Mucosa of gallbladder (tissue), 1 donor: ENCODE measurements around the gene C6orf15. TPM values are rescaled to one million over a fixed set of nuclear protein-coding genes. Genes with fewer than 3 reads are reported as not detected.

Experiments used
- DNase-seq: peaks from one replicate; pipeline ENCODE4 v3.0.0-alpha.2; 2020; ENCODE audit warnings: low spot score
- total RNA-seq: library from RNA; stranded (reverse); gene quantifications from one replicate; pipeline ENCODE4 v1.2.1, GENCODE V29; 2021
- donor health status: DM: no; HTN: no; CAD: no.

C6orf15 gene
- not detected for total RNA-seq

DNA sequence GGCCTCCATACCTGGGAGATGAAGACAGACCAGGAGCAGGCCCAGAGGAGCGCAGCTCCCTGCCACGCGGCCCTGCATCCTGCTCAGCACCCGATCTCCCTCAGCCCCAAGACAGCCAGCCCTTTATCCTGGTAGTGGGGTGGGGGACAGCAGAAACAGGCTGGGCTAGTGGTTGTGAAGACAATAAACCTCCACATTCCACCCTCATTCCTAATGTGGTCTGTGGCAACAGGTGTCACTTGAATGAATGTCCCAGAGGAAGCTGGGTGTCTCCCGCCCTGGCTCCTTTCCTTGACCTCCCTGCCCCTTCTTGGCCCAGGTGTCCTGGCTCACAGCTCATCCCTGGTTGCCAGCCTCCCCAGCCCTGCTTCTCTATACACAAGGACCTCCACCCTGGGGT lies at the start of gene C6orf15:
C6orf15 (minus strand) TSS at position 98 of the 400 bp plus-strand sequence; CDS start at position 78, 20 bp downstream.
- no peak for DNase-seq

DNA sequence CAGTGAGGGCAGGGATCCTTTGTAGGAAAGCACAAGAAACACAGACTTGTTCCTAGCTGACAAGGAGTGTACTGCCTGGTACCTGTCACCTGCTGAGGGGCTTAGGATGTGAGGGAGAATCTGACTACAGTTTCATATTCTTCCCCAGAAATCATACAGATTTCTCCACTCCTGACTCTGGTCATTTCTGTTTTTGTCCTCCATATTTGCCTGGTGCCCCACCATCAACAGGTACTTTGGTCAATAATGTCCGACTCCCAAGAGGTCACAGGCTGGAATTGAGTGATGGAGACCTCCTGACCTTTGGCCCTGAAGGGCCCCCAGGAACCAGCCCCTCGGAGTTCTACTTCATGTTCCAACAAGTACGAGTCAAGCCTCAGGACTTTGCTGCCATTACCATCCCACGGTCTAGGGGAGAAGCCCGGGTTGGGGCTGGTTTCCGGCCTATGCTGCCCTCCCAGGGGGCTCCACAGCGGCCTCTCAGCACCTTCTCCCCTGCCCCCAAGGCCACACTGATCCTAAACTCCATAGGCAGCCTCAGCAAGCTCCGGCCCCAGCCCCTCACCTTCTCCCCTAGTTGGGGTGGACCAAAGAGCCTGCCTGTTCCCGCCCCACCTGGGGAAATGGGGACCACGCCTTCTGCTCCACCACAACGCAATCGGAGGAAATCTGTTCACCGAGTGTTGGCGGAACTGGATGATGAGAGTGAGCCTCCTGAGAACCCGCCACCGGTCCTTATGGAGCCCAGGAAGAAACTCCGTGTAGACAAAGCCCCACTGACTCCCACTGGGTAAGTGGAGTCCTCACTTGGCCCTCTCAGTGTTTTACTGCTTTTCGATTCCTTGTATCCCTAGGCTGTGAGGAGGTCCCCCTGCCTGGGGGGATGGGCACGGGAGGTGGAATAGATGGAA lies 49.1 kb upstream of the C6orf15 start:
- no peak for DNase-seq

GRCh38 chr6:31158863-31159855 lies 46.8 kb upstream of the C6orf15 start:
- DNase-seq, result no peak

DNA sequence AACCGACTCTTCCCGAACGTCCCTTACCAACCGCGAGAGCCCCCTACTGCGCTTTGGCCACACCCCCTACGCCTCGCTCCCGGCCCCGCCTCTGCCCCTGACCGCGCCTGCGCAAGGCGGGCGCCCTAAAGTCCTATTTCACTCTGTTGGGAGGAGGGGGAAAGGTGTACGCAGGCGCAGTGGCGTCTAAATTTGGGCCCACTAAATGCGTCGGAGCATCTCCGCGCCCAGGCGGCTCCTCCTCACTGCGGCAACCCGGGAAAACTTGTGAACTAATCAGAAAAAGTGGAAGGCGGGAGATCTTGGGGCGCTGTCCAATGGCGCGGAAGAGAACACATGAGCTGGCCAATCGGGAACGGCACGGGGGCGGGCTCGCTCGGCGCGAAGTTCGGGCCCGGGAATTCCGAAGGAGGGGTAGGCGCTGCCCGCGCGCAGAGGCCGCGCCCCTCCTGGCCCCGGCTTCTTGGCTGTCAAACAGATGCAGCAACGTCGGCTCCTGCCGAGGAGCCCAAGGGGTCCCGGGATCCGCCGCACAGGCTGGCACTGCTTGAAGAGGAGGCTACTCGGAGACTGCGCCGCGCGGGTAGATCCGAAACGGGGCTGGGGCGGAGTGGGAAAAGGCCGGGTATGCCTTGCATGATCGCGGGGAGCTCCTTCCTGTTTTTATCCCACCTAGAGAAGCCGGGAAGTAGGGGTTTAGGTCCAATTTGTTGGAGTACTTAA lies 45.9 kb upstream of the C6orf15 start, which contains the start of gene TCF19:
TCF19 (plus strand) TSS at position 450 of the 723 bp plus-strand sequence. CDS start 881 bp downstream, outside the sequence.
- peak; percentile 99 for DNase-seq

DNA sequence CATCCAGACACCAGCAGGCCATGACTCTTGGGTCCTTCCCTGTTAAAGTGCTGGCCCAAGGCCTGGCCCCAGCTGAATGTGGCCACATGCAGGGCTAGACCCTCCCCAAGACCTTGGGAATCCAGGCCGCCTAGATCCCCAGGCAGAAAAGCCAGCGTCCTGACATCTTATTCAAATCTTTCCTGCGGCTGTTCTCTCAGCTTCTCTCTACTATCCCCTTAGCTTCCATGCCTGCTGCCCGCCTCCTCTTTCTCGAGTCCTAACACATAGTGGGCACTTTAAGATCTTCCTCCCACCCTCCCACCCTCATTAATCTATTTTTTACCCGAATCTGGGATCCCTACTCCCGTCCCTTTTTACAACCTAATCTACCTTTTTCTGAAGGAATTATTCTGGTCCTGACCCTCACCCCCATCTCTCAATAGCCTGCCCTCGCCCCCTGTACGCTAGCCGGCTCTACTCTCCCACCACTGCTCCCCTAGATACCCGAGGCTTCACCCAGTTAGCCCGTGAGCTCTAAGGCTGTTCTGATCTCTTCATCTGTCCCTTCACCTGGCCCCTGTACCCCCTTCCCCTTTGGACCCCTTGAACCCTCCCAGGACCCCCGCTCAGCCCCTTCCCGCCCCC lies 45.3 kb upstream of the C6orf15 start, which contains the start of gene CCHCR1:
CCHCR1 (minus strand) TSS at position 290 of the 627 bp plus-strand sequence; CDS start at position 88, 202 bp downstream.
- no peak for DNase-seq

GRCh38 chr6:31156641-31157040 lies 44.3 kb upstream of the C6orf15 start:
- DNase-seq, result no peak

DNA sequence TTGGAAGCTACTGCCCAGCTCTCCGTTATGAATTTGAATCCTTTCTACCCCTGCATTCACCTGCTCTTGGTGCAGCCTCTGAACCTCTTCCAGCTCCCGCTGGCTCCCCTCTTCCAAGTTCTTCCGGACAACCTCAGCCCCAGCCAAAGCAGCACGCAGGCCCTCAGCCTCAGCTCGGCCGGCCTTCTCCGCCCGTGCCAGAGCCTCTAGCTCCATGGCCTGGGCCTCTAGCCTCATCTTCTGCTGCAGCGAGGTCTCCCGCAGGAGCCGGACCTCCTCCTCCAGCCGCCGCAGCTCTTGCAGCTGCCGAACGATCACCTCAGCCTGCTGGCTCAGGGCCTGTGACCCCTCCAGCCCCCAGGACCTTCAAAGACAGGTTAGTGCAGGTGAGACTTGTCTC lies 42.1 kb upstream of the C6orf15 start:
- no peak for DNase-seq

DNA sequence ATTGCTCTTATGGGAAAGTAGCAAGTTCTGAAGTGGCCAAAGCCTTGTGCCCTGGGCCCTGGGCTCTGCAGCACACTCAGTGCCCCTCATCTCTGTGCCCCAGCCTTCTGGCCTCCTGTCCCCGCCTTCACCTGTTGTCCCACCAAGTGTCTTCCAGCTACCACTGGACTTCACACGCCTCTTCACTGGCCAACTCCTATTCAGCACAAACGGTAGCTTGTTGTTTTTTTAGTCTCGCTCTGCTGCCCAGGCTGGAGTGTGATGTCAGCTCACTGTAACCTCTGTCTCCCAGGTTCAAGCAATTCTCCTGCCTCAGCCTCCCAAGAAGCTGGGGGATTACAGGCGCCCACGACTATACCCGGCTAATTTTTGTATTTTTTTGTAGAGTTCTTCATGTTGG lies 40.4 kb upstream of the C6orf15 start:
- DNase-seq, result no peak

- no peak for DNase-seq
These were observed 37.6 kb upstream of the C6orf15 start for GRCh38 chr6:31149827-31150447.

- DNase-seq, result no peak
These were observed 33.0 kb upstream of the C6orf15 start for GRCh38 chr6:31145386-31145785.

GRCh38 chr6:31144970-31145340 lies 32.6 kb upstream of the C6orf15 start:
- no peak for DNase-seq

GRCh38 chr6:31144296-31144969 lies 32.1 kb upstream of the C6orf15 start:
- peak; percentile 44 for DNase-seq

- peak; percentile 34 for DNase-seq
These were observed 30.8 kb upstream of the C6orf15 start for GRCh38 chr6:31143148-31143547.

GRCh38 chr6:31142361-31142761 lies 30.0 kb upstream of the C6orf15 start:
- DNase-seq, result no peak

DNA sequence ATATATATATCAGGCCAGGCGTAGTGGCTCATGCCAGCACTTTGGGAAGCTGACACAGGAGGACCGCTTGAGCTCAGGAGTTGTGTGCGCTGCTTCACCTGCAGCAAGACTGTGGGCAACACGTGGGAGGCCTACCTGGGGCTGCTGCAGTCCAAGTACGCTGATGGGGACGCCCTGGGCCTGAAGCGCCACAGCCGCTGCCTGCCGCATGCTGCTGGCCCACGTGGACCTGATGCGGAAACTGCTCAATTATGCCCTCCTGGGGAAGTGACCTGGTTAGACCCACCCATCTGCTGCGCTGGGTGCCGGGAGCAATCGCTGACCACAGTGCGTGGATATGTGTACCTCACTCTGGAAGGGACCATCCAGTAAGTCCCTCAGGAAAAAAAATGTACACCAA lies 28.3 kb upstream of the C6orf15 start:
- DNase-seq, result no peak

- no peak for DNase-seq
These were observed 27.2 kb upstream of the C6orf15 start for GRCh38 chr6:31139599-31139998.

- DNase-seq, result no peak
These were observed 26.6 kb upstream of the C6orf15 start, which contains the start of gene PSORS1C2 for GRCh38 chr6:31138982-31139381. PSORS1C2 (minus strand) TSS chr6:31139066; CDS start chr6:31139026, 40 bp downstream.

DNA sequence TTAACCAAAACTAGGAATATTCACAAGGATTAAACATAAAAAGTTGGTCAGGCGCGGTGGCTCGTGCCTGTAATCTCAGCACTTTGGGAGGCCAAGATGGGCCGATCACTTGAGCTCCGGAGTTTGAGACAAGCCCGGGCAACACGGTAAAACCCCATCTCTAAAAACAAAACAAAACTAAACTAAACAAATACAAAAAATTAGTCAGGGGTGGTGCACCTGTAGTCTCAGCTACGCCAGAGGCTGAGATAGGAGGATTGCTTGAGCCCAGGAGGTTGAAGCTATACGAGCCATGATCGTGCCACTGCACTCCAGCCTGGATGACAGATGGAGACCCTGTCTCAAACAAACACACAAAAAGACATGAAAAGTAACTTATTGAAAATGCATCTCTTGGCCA lies 23.3 kb upstream of the C6orf15 start:
- DNase-seq, result no peak

DNA sequence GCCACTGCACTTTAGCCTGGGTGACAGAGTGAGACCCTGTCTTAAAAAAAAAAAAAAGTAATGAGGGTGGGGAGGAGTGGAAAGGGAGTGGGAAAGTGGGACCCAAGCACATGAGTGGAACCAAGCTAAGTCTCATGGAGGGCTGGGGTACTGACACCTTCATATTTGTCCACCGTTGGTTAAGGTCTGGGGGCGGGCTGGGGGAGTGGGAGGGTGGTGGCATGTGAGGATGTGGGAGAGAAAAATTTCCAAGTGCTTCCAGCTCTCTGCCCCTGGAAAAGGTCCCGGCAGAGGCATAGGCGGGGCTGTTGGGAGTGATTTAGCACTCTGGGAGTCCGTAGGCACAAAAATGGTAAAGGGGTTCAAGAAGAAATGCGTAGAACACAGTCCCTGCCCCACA lies 20.4 kb upstream of the C6orf15 start:
- no peak for DNase-seq

- DNase-seq, result no peak
These were observed 19.2 kb upstream of the C6orf15 start for GRCh38 chr6:31131595-31131994.
